Cardiac septum (tissue), 1 donor: ENCODE results near the gene AMZ2. TPM values are rescaled to one million over a fixed set of nuclear protein-coding genes. Genes with fewer than 3 reads are reported as not detected.
A peak's percentile ranks its signal among the peaks of the same experiment; 100 is the strongest.
"Not testable (repeated sequence)": the region's sequence is repeated elsewhere in the genome, so short reads cannot be mapped to it uniquely, and the experiment has no call there.

ENCODE experiments used
- DNase-seq: peaks from one replicate; pipeline ENCODE4 v3.0.0-alpha.2; 2020; ENCODE audit warnings: low spot score
- intact Hi-C: fragments of 100-400 bp; cut with DNase I; formaldehyde crosslinking; loops from one replicate; pipeline ENCODE4 v1.14.0; 2022
- total RNA-seq: library from RNA; stranded (reverse); fragmentation: NEBNext Ultra II Directional; extraction: Animal tissue kit (Norgen Biotek cat#: 25700); gene quantifications from one replicate; pipeline ENCODE4 v1.2.1, GENCODE V29; 2021
- donor health status: DM: no; HTN: no; CAD: no.

AMZ2 gene
- total RNA-seq, 1 donor from 2014 or later, result 97.4 TPM

- DNase-seq, intact Hi-C loops: not testable (repeated sequence)
Observed at GRCh38 chr17:68276339-68276738, 28.5 kb downstream of the AMZ2 start.

- DNase-seq, result no peak
- intact Hi-C loops, result no loop called here
Observed at GRCh38 chr17:68277807-68278206, 30.0 kb downstream of the AMZ2 start.

GRCh38 chr17:68281965-68282364, 34.1 kb downstream of the AMZ2 start:
- intact Hi-C loops, DNase-seq: not testable (repeated sequence)

GRCh38 chr17:68288375-68288774, 40.5 kb downstream of the AMZ2 start:
- no peak for DNase-seq
- intact Hi-C loops, result no loop called here

GRCh38 chr17:68288804-68289203, 41.0 kb downstream of the AMZ2 start:
- no peak for DNase-seq
- intact Hi-C loops, result no loop called here

- intact Hi-C loops, result no loop called here
- no peak for DNase-seq
Observed at GRCh38 chr17:68289473-68289872, 41.6 kb downstream of the AMZ2 start.

GRCh38 chr17:68289936-68290267, 42.1 kb downstream of the AMZ2 start:
- intact Hi-C loops, result no loop called here
- no peak for DNase-seq

GRCh38 chr17:68290268-68290954, 42.6 kb downstream of the AMZ2 start:
- DNase-seq, result no peak

GRCh38 chr17:68290955-68291835, 43.4 kb downstream of the AMZ2 start, which contains the start of the genes ARSG and SLC16A6:
TSS of gene ARSG (plus strand) at chr17:68291495. CDS start at chr17:68307494, 15,999 bp downstream.
TSS of gene SLC16A6 (minus strand) at chr17:68291127. CDS start at chr17:68278320, 12,807 bp downstream.
- intact Hi-C loops, result no loop called here
- DNase-seq, result peak; percentile 87

More at GRCh38 chr17:68290268-68290954, 42.6 kb downstream of the AMZ2 start:
- intact Hi-C loops, result no loop called here

- peak; percentile 95 for DNase-seq
- intact Hi-C loops, result no loop called here
Observed at GRCh38 chr17:68291836-68292688, 44.2 kb downstream of the AMZ2 start.

- intact Hi-C loops, result no loop called here
- no peak for DNase-seq
Observed at GRCh38 chr17:68292689-68293040, 44.8 kb downstream of the AMZ2 start.

GRCh38 chr17:68293490-68294195, 45.8 kb downstream of the AMZ2 start:
- intact Hi-C loops, result no loop called here
- DNase-seq, result no peak

- intact Hi-C loops, result no loop called here
- DNase-seq, result no peak
Observed at GRCh38 chr17:68294196-68294555, 46.3 kb downstream of the AMZ2 start.

- intact Hi-C loops, result no loop called here
- DNase-seq, result no peak
Observed at GRCh38 chr17:68294617-68295016, 46.8 kb downstream of the AMZ2 start.

GRCh38 chr17:68295086-68295485, 47.2 kb downstream of the AMZ2 start:
- intact Hi-C loops, result no loop called here
- no peak for DNase-seq

GRCh38 chr17:68296217-68297191, 48.7 kb downstream of the AMZ2 start:
- intact Hi-C loops, result no loop called here
- no peak for DNase-seq

GRCh38 chr17:68297195-68297594, 49.4 kb downstream of the AMZ2 start:
- intact Hi-C loops, result no loop called here
- DNase-seq, result no peak

- intact Hi-C loops, result no loop called here
- no peak for DNase-seq
Observed at GRCh38 chr17:68298601-68299000, 50.8 kb downstream of the AMZ2 start.
